HG03460 (cell line): ENCODE results near the gene AGAP1.

Experiments
- ATAC-seq: cut with Tn5 transposase; IDR thresholded peaks from one replicate; pipeline ENCODE4 v1.9.1; 2021; ENCODE audit not compliant: unreplicated experiment

Gene AGAP1

GRCh38 chr2:235658351-235659174 lies 164.7 kb downstream of the AGAP1 start:
- no peak for ATAC-seq

GRCh38 chr2:235659767-235660322 lies 166.0 kb downstream of the AGAP1 start:
- ATAC-seq, result no peak

- ATAC-seq, result no peak
Observed at GRCh38 chr2:235660484-235661082, 166.7 kb downstream of the AGAP1 start.

GRCh38 chr2:235661167-235661937 lies 167.5 kb downstream of the AGAP1 start:
- no peak for ATAC-seq

GRCh38 chr2:235661952-235662351 lies 168.1 kb downstream of the AGAP1 start:
- ATAC-seq, result no peak

GRCh38 chr2:235663875-235664274 lies 170.0 kb downstream of the AGAP1 start:
- no peak for ATAC-seq

GRCh38 chr2:235665661-235666212 lies 171.9 kb downstream of the AGAP1 start:
- ATAC-seq, result no peak

GRCh38 chr2:235666213-235666781 lies 172.5 kb downstream of the AGAP1 start:
- ATAC-seq, result no peak

- no peak for ATAC-seq
Observed at GRCh38 chr2:235668782-235669181, 174.9 kb downstream of the AGAP1 start.

- ATAC-seq, result no peak
Observed at GRCh38 chr2:235669269-235669831, 175.5 kb downstream of the AGAP1 start.

GRCh38 chr2:235669983-235670962 lies 176.4 kb downstream of the AGAP1 start:
- ATAC-seq, result no peak

- ATAC-seq, result no peak
Observed at GRCh38 chr2:235670974-235671787, 177.3 kb downstream of the AGAP1 start.

- no peak for ATAC-seq
Observed at GRCh38 chr2:235672720-235673119, 178.9 kb downstream of the AGAP1 start.

- no peak for ATAC-seq
Observed at GRCh38 chr2:235674146-235674545, 180.3 kb downstream of the AGAP1 start.

- no peak for ATAC-seq
Observed at GRCh38 chr2:235674812-235675211, 181.0 kb downstream of the AGAP1 start.

- no peak for ATAC-seq
Observed at GRCh38 chr2:235675678-235676535, 182.1 kb downstream of the AGAP1 start.

- no peak for ATAC-seq
Observed at GRCh38 chr2:235676536-235676799, 182.6 kb downstream of the AGAP1 start.

GRCh38 chr2:235677276-235677788 lies 183.5 kb downstream of the AGAP1 start:
- ATAC-seq, result no peak
